Activated CD8-positive, alpha-beta memory T cell treated with anti-CD3 and anti-CD28 coated beads, Interleukin-2, amount 50 U/mL, for 48 hours (primary cell): ENCODE results near the gene MLLT6.

Source experiments
- DNase-seq: peaks from one replicate; pipeline ENCODE4 v3.0.0-alpha.2; 2020

Gene MLLT6

DNA sequence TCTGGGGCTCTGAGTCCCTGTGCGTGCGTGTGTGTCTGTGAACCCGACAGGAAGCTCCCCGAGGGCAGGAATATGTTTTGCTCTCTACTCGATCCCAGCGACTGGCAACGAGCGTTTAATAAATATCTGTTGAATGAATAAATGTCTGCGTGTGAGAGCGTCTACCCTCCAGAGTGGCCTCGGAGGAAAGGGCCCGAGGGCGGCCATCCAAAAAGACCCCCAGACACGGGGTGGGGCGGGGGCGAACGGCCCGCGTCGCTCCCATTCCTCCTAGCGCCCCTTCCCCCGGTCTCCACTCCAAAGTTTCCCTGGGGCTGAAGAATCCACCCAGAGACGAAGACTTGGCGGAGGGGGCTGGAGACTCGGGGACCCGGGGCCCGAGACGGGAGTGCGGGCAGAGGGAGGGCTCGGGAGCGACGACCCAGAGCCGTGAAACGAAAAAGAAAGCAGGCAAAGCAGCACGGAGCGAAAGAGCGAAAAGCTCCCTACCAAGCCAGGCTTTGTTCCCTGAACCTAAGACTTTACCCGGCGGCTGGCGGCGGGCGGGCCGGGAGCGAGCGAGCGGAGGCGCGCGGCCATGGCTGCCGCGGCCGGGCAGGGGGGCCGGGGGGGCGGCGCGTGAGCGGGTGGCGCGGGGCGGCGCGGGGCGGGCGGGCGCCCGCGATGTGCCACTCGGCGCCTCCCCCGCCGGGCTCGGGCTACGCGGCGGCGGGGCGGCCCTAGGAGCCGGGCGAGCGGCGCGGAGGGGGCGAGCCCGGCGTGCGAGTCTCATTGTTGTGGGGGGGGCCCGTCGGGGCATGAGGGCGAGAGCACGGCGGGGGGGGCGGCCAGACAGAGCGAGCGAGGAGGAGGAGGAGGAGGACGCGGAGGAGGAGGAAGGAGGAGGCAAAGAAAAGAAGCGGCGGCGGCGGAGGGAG lies at the start of gene MLLT6:
Gene MLLT6 (plus strand): TSS at position 668 of the 917 bp plus-strand sequence. CDS start 360 bp downstream, outside the sequence.
- DNase-seq: peak; percentile 84

DNA sequence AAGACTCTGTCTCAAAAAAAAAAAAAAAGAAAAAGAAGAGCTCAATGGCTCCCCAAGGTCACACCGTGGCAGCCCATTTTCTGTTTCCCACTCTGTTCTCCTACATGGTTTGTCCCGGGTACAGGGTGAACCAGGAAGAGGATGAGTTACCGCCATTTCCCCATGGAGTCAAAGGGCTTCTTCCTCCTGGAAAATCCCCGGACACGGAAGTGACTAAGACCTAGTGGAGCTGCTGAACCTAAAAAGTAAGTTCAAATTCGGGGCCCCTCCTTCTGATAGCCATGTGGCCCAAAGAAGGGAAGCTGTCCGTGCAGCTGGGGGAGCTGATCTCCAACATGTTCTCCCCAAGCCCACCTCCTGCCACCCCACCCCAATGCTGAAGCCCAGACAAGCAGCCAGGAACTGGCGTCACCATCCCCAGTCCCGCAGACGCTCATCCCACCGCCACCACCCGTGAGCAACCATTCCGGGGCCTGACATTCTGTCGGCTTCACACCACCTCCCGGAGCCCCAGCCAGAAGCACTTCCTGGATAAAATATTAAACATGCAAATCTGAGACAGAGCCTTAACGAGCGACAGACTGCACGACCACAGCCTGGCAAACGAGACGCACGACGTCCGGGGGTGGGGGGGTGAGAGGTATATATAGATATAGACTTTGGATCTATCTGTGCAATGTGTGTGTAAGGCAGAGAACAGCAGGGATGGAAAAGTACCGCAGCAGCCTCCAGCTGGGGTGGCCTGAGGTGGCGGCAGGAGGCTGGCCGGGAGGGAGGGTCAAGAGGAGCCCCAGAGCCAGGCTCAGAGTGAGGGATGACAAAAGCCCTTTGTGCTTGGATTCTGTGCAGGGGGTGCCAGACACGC lies 47.9 kb upstream of the MLLT6 start:
- no peak for DNase-seq

DNA sequence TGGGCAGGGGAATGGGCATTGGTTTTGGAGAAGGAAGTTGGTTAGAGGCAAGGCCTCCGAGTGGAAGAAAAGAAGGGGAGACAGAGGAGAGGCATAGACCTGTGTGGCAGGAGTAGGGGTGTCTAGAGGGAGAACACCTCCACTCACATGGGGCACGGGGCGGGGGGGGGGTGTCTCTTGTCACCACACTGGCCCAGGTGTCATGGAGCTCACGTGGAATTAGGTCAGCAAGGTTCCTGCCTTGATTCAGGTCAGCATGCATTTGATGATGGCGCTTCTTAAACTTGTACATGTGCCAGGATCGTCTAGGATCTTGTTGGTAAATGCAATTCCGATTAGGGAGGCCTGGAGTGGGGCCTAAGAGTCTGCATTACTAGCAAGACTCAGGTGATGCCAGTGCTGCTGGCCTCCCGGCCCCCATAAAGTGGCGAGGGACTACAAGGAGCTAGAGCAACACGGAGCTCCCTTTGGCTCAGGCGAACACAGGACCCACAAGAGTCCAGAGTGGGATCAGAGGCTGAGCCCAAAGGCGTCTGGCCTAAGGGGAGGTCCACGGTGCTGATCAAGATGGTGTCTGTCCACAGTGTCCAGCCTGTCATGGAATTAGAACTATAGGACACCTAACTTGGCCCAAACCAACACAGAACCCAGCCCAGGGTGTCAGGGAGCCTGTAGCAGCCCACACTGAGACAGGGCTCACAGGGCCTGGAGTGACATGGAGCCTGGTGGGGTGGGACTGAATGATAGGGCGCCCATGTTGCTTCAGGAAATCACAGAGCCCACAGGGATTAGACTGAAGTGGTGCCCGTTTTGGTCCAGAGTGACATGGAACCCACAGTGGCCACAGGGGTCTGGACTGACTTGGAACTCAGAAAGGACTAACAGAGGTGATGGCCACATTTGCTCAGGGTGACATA lies 47.0 kb upstream of the MLLT6 start:
- DNase-seq: no peak

DNA sequence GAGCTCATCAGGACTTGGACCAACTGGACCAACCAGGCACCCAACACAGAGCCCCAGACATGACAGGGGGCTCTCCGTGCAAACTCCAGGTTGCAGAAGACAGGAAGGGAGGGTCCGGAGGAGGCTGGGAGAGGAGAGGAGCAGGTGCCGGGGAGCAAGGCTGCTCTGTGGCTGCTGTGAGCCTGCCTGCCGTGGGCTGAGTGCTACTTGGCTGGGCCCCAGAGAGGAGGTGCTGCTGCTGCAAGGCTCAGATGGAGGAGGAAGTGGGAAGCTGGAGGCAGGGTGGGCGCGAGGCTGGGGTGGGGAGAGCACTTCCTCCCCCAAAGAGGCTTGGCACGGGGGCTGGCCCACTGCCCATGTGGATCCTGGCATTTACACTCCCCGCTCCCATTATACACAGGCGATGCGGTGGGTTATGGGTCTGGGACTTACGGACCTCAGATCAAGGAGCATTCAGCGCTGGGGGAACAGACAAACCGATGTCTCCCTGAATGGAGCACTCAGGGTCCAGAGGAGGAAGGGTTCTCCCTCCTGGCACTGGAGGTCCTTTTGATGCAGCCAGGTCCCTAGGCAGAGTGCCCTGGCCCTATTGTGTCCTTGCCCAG lies 46.2 kb upstream of the MLLT6 start:
- no peak for DNase-seq

DNA sequence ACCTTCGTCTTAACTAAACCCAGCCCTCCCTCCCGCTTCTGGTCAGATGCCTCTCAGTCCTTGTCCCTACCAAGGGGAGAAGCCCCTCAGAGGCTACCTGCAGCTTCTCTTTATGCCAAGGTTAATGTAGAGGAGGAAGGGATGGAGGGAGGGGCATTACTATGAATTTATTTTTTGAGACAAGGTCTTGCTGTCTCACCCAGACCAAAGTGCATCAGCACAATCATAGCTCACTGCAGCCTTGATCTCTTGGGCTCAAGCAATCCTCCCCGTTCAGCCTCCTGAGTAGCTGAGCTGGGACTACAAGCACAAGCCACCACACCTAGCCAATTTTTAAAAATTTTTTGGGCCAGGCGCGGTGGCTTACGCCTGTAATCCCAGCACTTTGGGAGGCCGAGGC lies 45.7 kb upstream of the MLLT6 start:
- no peak for DNase-seq

DNA sequence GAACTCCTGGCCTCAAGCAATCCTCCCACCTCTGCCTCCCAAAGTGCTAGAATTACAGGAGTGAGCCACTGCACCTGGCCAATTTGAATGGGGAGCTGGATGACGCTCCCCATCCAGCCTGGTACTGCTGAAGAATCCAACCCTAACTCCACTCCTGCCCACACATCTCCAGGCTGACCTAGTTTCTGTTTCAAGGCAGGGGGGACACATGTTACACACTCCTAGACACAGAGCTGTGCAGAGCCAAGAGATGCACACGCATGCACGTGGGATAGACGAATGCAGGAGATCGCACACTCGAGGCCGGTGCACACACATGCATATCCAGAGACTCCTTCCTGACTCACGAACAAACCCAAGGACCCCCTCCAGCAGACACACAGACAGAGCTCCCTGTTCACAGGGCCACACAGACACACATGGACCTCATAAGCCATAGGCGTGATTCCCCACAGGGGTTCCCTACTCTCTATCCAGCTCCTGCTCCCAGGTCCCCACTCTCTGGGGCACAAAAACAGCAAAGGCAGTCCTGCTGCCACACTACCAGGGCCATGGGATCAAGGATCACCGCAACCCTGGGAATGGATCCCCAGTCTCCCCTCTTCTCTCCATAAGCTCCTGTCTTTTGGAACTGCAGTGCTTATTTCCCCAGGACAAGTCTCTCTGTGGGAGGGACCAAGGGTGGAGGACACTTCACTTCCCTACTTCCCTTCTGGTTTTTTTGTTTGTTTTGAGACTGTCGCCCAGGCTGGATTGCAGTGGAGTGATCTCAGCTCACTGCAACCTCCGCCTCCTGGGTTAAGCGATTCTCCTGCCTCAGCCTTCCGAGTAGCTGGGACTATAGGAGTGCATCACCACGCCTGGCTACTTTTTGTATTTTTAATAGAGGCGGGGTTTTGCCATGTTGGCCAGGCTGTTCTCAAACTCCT lies 44.7 kb upstream of the MLLT6 start:
- no peak for DNase-seq

DNA sequence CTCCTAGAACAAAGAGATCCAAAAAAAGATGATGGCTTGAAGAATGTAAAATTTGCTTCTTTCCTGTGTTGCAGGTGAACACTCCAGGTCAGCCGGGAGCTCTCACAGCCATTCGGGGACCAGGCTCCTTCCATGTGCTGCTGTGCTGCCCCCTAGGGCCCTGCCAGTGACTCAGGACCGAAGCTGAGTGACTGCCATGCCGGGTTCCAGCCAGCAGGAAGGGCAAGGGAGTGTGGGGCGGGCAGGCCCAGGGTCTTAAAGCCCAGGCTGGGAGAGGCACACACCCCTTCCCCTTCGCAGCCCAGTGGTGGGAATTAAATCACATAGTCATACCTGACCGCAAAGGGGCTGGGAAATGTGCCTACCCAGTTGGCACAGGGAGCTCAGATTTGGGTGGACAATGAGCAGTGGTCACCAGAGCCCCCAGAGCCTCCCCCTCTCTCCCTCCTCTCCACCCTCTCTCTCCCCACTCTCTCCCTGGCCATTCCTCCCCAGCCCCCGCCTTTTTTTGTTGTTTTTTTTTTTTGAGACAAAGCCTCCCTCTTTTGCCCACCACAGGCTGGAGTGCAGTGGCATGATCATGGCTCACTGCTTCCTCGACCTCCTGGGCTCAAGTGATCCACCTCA lies 41.8 kb upstream of the MLLT6 start:
- peak; percentile 76 for DNase-seq

DNA sequence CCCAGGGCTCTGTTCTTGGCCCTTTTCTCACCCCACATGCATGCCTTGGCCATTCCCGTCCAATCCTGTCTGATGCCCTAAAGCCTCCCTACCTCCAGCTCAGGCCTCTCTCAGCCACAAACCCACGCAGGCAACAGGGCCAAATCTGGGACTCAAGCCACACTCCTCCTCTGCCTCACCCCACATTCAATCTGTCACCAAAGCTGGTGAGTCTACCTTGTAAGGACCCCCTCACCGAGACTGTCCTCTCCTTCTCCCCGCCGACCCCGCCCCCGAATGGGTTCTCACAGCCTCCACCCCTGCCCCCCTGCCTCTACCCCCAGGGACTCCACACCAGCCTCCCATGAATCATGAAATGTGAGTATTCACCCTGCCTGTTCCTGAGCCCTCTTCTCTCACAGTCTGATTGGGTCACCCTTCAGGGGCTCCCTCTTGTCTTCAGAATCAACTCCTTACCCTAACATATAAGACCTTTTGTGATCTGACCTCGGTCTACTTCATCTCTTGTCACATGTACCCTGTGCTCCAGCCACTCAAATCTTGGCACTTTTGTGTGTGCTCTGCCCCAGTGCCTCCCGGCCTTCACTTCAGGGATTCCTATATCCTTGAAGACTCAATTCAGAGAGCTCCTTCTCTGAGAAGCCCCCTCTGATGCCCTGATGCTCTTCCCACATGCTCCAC lies 41.0 kb upstream of the MLLT6 start:
- DNase-seq: no peak

DNA sequence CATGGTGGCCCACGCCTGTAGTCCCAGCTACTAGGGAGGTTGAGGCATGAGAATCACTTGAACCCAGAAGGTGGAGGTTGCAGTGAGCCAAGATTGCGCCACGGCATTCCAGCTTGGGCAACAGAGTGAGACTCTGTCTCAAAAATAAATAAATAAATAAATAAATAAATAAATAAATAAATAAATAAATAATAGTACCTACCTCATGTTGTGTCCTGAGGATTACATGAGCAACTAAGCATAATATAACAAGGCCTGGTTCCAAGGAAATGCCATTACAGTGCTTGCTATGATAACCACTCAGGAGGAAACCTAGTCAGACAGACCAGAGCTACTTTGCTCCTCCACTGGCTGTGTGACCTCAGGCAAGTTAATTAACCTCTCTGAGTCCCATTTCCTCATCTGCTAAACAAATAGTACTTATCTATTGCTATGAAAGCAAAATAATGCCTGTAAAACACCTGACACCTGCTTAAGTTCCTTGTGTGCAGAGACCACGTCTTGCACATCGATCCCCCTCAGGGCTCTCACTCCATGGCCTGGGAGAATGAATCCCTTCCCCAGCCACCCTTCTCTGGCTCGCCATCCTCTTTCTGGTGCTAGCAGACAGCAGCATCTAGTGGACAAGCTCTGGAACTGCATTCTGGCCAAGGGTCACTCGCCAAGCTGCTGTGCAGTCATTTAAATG lies 37.8 kb upstream of the MLLT6 start:
- DNase-seq: peak; percentile 78

DNA sequence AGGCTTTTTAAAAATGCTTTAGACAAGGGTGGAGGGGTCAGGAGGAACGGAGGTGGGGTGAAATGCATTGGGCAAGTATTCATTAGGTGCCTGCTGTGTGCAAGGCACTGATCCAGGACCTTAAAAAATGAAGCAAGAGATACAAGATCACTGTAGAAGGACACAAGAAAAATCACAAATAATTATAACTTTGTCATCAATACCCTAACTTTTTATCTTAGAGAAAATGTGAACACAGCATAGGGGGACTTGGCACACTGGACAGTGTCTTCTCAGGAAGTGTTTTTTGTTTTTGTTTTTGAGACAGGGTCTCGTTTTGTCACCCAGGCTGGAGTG lies 37.3 kb upstream of the MLLT6 start:
- DNase-seq: no peak

DNA sequence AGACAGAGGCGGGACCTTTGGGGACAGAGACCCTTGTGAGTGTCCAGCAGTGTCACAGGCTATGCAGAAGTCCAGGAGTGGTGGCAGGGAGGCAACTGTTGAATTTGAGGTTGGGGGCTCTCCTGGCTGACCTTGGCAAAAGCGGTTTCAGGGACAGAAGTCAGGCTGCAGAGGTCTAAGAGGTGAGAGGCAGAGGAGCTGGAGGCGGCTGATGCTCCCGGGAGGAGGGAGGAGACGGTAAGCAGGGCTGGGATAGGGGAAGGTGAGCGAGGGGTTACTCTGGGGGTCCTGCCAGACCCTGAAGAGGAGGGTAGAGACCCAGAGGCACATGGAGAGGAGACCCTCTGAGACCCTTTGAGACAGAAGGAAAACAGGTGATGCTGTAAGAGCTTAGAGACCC lies 35.6 kb upstream of the MLLT6 start:
- DNase-seq: no peak

DNA sequence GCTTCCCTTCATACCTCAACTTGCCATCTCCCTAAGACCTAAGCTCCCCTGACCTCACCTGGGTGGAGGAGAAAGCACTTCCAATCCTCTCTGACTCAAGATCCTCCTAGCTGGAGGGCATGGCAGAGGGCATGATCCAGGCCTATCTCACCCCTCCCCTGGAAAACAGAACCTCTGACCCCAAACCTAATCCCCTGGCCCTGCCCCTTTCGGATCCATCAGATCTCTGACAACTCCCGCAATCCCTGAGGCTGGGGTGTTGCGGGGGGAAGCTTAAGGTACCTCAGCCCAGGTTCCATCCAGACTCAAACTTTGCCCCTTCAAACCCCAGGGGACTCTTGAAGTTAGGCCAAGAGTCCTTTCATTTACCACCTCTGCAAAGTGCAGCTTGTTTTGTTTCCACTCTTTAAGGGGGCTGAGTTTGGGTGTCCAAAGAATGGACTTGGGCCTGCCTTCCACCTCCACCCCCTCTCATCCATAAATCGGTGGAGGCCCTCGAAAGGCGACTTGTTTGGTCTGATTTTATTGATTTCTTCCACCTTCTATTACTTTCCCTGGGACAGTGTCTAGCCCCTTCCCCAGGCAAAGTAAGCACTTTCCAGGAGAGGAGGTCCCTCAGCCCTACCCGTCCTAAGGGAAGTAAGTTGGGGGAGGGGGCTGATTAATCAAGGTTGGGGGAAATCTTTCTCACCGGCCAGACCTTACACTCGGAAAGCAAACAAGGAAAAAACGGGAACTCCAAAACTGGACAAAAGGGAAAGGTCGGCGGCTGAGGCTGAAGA lies 32.9 kb upstream of the MLLT6 start:
- no peak for DNase-seq

DNA sequence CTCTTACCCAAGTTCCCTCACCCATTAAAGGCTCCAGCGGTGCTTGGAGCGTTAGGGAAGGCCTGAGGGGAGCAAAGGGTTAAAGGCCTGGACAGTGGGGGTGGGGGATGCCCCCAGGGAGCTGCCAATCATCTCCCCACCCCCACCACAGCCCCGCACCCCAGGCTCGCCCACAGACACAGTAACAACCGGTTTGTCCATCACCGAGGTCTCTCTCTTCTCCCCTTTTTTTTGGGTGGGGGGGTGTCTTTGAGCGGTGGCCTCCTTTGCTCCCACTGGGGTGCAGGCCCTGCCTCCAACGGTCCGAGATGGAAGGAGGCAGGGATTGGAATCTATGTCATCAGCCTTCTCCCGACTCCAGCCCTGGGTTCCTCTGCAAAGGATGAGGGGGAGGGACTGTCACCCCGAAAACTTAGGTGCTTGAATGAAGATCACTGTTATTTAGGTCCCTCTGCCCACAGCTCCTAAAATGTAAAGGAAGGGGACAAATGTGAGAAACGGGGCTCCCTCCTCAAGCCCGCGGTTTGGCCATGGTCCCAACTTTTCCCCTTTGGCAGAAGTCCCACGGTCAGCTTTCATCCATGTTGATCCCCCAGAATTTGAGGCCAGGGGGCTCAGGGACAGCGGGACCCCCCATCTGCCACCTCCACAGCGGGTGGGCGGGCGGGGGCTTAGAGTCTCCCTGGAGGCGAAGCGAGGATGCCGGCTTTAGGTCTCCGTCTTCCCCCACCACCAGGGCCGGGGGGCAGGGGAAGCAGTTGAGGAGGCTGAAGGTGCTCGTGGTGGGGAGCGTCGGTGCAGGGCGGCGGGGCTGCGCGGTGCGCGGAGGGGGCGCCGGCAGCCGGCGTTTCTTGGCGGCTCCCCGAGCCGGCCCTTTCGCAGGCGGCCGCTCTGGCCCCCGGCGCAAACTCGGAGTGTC lies 32.0 kb upstream of the MLLT6 start:
- DNase-seq: no peak

DNA sequence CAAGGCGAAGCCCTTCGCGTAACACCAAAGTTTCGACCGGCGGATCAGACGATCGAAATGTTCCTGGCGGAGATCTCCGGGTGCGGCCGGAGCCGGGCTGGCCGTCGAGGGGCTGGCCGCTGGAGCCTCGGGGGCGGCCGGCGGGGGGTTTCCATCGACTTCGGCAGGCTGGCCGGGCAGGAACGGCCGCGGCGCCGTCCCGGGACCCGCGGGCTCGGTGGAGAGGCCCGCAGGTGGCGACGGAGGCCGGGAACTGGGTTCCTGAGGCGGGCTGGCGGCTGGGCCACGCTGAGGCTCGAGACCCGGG lies 31.4 kb upstream of the MLLT6 start:
- no peak for DNase-seq

DNA sequence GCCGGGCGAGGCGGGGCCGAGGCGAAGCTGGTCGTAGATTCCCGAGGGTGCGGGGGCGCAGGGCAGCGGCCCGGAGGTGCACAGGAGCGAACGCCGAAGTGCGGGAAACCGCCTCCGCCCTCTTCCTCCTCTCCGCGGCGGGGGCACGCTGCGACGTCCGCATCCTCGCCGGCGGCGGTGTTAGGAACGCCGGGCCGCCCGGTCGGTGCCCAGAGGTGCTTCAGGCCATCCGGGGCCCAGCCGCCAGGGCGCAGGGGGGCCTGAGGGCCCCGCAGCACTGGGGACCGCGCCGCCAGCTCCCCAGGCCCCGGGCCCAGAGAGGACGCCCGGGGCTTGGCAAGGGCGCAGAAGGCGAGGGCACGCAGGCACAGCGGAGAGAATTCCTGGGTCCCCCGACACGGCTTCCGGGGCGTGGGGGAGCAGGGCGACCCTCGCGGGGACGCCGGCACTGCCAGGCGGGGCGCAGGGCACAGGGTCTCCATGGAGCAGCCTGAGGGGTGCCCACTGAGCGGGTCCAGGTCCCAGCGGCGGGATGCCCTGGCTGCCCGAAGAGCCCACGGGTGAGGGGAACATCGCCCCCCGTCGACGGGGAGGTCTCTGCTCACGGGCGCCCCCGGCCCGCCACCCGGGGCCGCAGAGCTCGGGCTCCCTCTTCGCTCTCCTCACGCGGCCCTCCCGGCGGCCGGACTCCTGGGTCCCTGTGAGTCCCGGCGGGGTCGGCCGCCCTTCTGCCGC lies 30.9 kb upstream of the MLLT6 start:
- DNase-seq: peak; percentile 74

DNA sequence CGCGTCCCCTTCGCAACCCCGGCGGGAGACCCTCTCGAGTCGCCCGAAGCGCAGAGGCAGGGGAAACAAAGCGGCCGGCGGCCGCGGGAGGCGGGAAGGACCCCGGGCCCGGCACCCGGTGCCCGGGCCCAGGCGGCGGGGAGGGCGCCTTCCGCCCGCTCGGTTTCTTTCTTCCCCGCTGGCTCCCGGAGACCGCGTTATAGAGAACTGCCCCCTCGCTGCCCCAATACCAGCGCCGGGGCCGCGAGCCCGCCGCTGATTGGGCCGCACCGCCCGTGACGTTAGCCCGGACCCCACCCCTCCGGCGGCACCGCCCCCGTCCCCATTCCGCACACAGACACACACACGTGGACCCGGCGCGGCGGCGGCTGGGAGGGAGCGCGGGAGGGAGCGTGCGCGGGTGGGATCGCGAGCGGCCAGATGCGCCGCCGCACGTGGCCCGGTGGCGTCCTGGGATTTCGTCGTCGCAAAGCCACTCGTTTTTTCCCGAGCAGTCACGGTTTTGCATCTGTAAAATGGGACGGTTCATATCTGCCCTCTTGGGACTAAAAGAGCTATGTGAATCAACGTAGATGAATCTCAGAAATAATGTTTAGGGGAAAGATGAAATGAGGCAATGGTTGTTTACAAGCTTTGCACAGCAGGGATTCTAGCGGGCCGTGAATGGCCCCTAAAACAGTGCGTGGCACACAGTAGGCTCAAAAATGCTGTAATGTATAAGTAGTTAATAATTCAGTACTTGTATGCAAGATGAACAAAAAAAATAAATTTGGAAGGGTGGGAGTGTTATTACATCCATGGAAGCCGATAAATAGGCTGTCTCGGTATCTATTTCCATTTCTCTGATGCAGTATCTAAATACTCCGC lies 30.1 kb upstream of the MLLT6 start, which contains the start of gene EPOP:
Gene EPOP (minus strand): TSS at position 209 of the 867 bp plus-strand sequence. CDS start 462 bp downstream, outside the sequence.
- DNase-seq: peak; percentile 95
